ENCODE results near the gene MTCL3.
A peak's percentile ranks its signal among the peaks of the same experiment; 100 is the strongest.

The MTCL3 gene

GRCh38 chr6:127510876-127511275 is 8.3 kb downstream of the MTCL3 start:
- H3K4me3 Mint-ChIP-seq: no peak overlapping the region
- ATAC-seq (replicated peaks; ENCODE audit: extremely low read depth, poor library complexity, severe bottlenecking) (no peak), DNase-seq (ENCODE audit: low spot score in 2 of 2) (no peak)
- H3K36me3 Mint-ChIP-seq (ENCODE audit: insufficient read depth): peaks cover 2% of the 10 kb centered on the region
- no peak overlapping the region for H3K27ac Mint-ChIP-seq (ENCODE audit: low read depth)
- H3K9me3 Mint-ChIP-seq: no peaks in the 10 kb centered on the region
- H3K27me3 Mint-ChIP-seq: no peaks in the 10 kb centered on the region
- H3K4me1 Mint-ChIP-seq: peaks cover 15% of the 10 kb centered on the region

- peaks cover 2% of the 10 kb centered on the region for H3K36me3 Mint-ChIP-seq (ENCODE audit: insufficient read depth)
- no peak for ATAC-seq (replicated peaks; ENCODE audit: extremely low read depth, poor library complexity, severe bottlenecking)
- H3K9me3 Mint-ChIP-seq: no peaks in the 10 kb centered on the region
- H3K27me3 Mint-ChIP-seq: no peaks in the 10 kb centered on the region
- H3K4me3 Mint-ChIP-seq: no peak overlapping the region
- no peak overlapping the region for H3K27ac Mint-ChIP-seq (ENCODE audit: low read depth)
- no peak for DNase-seq (ENCODE audit: low spot score in 2 of 2)
- H3K4me1 Mint-ChIP-seq: no peaks in the 10 kb centered on the region
Observed at GRCh38 chr6:127506894-127507293, 12.2 kb downstream of the MTCL3 start.

GRCh38 chr6:127503022-127503421 is 16.1 kb downstream of the MTCL3 start:
- Mint-ChIP-seq H3K9me3 (no peaks in the 10 kb centered on the region), H3K4me3 (no peak overlapping the region), H3K4me1 (no peaks in the 10 kb centered on the region), H3K27ac (ENCODE audit: low read depth) (no peak overlapping the region), H3K36me3 (ENCODE audit: insufficient read depth) (no peaks in the 10 kb centered on the region), H3K27me3 (no peaks in the 10 kb centered on the region)
- ATAC-seq (replicated peaks; ENCODE audit: extremely low read depth, poor library complexity, severe bottlenecking) (no peak), DNase-seq (ENCODE audit: low spot score in 2 of 2) (no peak)

GRCh38 chr6:127497410-127497809 is 21.7 kb downstream of the MTCL3 start:
- no peaks in the 10 kb centered on the region for H3K4me1 Mint-ChIP-seq
- no peak for DNase-seq (ENCODE audit: low spot score in 2 of 2)
- H3K27me3 Mint-ChIP-seq: no peaks in the 10 kb centered on the region
- no peak overlapping the region for H3K4me3 Mint-ChIP-seq
- H3K27ac Mint-ChIP-seq (ENCODE audit: low read depth): no peak overlapping the region
- no peak for ATAC-seq (replicated peaks; ENCODE audit: extremely low read depth, poor library complexity, severe bottlenecking)
- H3K9me3 Mint-ChIP-seq: no peaks in the 10 kb centered on the region
- no peaks in the 10 kb centered on the region for H3K36me3 Mint-ChIP-seq (ENCODE audit: insufficient read depth)

GRCh38 chr6:127496471-127496870 is 22.7 kb downstream of the MTCL3 start:
- Mint-ChIP-seq H3K27me3 (no peaks in the 10 kb centered on the region), H3K4me1 (no peaks in the 10 kb centered on the region), H3K4me3 (no peak overlapping the region), H3K36me3 (ENCODE audit: insufficient read depth) (no peaks in the 10 kb centered on the region), H3K27ac (ENCODE audit: low read depth) (no peak overlapping the region), H3K9me3 (no peaks in the 10 kb centered on the region)
- ATAC-seq (replicated peaks; ENCODE audit: extremely low read depth, poor library complexity, severe bottlenecking) (no peak), DNase-seq (ENCODE audit: low spot score in 2 of 2) (no peak)

- H3K36me3 Mint-ChIP-seq (ENCODE audit: insufficient read depth): peaks cover 2% of the 10 kb centered on the region
- H3K27ac Mint-ChIP-seq (ENCODE audit: low read depth): no peak overlapping the region
- H3K27me3 Mint-ChIP-seq: no peaks in the 10 kb centered on the region
- no peaks in the 10 kb centered on the region for H3K9me3 Mint-ChIP-seq
- no peak for ATAC-seq (replicated peaks; ENCODE audit: extremely low read depth, poor library complexity, severe bottlenecking)
- no peak for DNase-seq (ENCODE audit: low spot score in 2 of 2)
- no peak overlapping the region for H3K4me3 Mint-ChIP-seq
- no peaks in the 10 kb centered on the region for H3K4me1 Mint-ChIP-seq
Observed at GRCh38 chr6:127494240-127494767, 24.8 kb downstream of the MTCL3 start.

GRCh38 chr6:127489248-127489647 is 29.9 kb downstream of the MTCL3 start:
- no peak for DNase-seq (ENCODE audit: low spot score in 2 of 2)
- Mint-ChIP-seq H3K36me3 (ENCODE audit: insufficient read depth) (peaks cover 2% of the 10 kb centered on the region), H3K4me1 (peaks cover 10% of the 10 kb centered on the region), H3K4me3 (no peak overlapping the region), H3K27me3 (no peaks in the 10 kb centered on the region), H3K9me3 (no peaks in the 10 kb centered on the region), H3K27ac (ENCODE audit: low read depth) (no peak overlapping the region)
- no peak for ATAC-seq (replicated peaks; ENCODE audit: extremely low read depth, poor library complexity, severe bottlenecking)

- Mint-ChIP-seq H3K27me3 (no peaks in the 10 kb centered on the region), H3K9me3 (no peaks in the 10 kb centered on the region), H3K27ac (ENCODE audit: low read depth) (no peak overlapping the region), H3K4me1 (peaks cover 19% of the 10 kb centered on the region), H3K4me3 (no peak overlapping the region), H3K36me3 (ENCODE audit: insufficient read depth) (peaks cover 5% of the 10 kb centered on the region)
- ATAC-seq (replicated peaks; ENCODE audit: extremely low read depth, poor library complexity, severe bottlenecking) (no peak), DNase-seq (ENCODE audit: low spot score in 2 of 2) (no peak)
Observed at GRCh38 chr6:127486934-127487333, 32.2 kb downstream of the MTCL3 start.

- Mint-ChIP-seq H3K36me3 (ENCODE audit: insufficient read depth) (peaks cover 3% of the 10 kb centered on the region), H3K4me3 (peak overlapping the region; percentile 64), H3K27me3 (no peaks in the 10 kb centered on the region), H3K27ac (ENCODE audit: low read depth) (peak overlapping the region; percentile 64), H3K9me3 (no peaks in the 10 kb centered on the region), H3K4me1 (peaks cover 19% of the 10 kb centered on the region)
- DNase-seq (ENCODE audit: low spot score in 2 of 2) (no peak), ATAC-seq (replicated peaks; ENCODE audit: extremely low read depth, poor library complexity, severe bottlenecking) (peak; percentile 81)
Observed at GRCh38 chr6:127484212-127484863, 34.8 kb downstream of the MTCL3 start.

DNA sequence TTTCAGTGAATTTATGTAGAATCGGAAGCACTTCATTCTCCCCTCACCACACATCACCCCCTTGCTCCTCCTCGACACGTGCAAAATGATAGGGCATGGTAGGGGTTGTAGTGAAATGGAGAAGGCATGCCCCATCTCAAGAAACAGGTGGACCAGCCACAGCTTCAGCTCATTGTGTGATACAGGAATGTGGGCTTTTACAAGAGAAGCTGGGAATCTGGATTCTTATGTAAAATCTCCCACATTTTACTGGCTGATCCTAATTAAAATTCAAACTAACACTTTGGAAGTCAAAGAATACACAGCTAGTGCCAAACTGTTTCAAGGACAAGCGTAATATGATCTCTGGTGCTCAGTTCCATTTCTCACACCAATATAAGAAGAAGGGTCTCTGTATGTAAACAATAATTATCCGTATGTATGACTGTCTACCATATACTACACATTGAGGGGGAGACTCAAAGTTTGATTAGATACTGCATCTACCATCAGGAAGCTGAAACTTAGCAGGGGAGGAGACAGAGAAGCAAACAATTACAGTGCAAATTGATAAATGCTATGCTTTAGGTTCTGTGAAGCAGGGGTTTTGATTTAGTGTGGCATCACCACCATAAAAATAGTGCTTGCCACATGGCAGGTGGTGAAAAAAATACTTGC is 35.6 kb downstream of the MTCL3 start:
- H3K4me1 Mint-ChIP-seq: peaks cover 19% of the 10 kb centered on the region
- ATAC-seq (replicated peaks; ENCODE audit: extremely low read depth, poor library complexity, severe bottlenecking) (no peak), DNase-seq (ENCODE audit: low spot score in 2 of 2) (no peak)
- H3K9me3 Mint-ChIP-seq: no peaks in the 10 kb centered on the region
- peaks cover 3% of the 10 kb centered on the region for H3K36me3 Mint-ChIP-seq (ENCODE audit: insufficient read depth)
- no peaks in the 10 kb centered on the region for H3K27me3 Mint-ChIP-seq
- peak overlapping the region; percentile 64 for H3K4me3 Mint-ChIP-seq
- peak overlapping the region; percentile 64 for H3K27ac Mint-ChIP-seq (ENCODE audit: low read depth)

DNA sequence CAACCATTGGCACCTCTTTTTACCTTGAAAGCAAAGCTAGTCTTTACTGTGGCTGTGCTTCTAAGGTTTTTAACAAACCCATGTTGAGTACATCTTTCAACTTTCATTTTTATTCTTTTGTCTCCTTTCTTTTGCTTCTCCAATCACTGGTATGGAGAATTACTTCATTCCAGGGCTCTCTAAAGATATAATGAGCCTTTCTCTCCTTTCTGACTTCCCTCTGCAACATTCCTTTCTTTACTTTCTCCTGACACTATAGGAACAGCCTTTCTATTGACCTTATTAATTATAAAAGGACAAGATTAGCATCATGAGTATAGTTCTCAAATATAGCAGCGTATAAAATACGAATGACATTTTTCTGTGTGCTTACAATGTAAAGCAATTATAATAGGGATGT is 36.8 kb downstream of the MTCL3 start:
- Mint-ChIP-seq H3K36me3 (ENCODE audit: insufficient read depth) (peaks cover 3% of the 10 kb centered on the region), H3K27me3 (no peaks in the 10 kb centered on the region)

DNA sequence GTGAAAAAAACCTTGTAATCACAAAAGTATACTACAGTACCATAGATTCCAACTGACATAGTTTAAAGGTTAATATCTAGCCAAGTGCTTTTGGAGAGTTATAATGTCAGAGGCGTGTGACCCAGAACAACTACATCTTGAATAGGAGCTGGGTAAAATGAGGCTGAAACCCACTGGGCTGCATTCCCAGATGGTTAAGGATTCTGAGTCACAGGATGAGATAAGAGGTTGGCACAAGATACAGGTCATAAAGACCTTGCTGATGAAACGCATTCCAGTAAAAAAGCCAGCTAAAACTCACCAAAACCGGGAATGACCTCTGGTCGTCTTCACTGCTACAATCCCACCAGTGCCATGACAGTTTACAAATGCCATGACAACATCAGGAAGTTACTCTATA is 37.5 kb downstream of the MTCL3 start:
- Mint-ChIP-seq H3K36me3 (ENCODE audit: insufficient read depth) (peaks cover 3% of the 10 kb centered on the region), H3K27me3 (no peaks in the 10 kb centered on the region), H3K4me1 (peaks cover 19% of the 10 kb centered on the region), H3K4me3 (no peak overlapping the region), H3K27ac (ENCODE audit: low read depth) (no peak overlapping the region), H3K9me3 (no peaks in the 10 kb centered on the region)
- ATAC-seq (replicated peaks; ENCODE audit: extremely low read depth, poor library complexity, severe bottlenecking): no peak
- DNase-seq (ENCODE audit: low spot score in 2 of 2): no peak

More for the DNA sequence above, 36.8 kb downstream of the MTCL3 start:
- DNase-seq (ENCODE audit: low spot score in 2 of 2): no peak
- H3K4me3 Mint-ChIP-seq: no peak overlapping the region
- peaks cover 19% of the 10 kb centered on the region for H3K4me1 Mint-ChIP-seq
- ATAC-seq (replicated peaks; ENCODE audit: extremely low read depth, poor library complexity, severe bottlenecking): no peak
- H3K9me3 Mint-ChIP-seq: no peaks in the 10 kb centered on the region
- H3K27ac Mint-ChIP-seq (ENCODE audit: low read depth): no peak overlapping the region

GRCh38 chr6:127481111-127481510 is 38.0 kb downstream of the MTCL3 start:
- no peaks in the 10 kb centered on the region for H3K9me3 Mint-ChIP-seq
- no peak overlapping the region for H3K4me3 Mint-ChIP-seq
- no peaks in the 10 kb centered on the region for H3K27me3 Mint-ChIP-seq
- ATAC-seq (replicated peaks; ENCODE audit: extremely low read depth, poor library complexity, severe bottlenecking): no peak
- H3K4me1 Mint-ChIP-seq: peaks cover 19% of the 10 kb centered on the region
- H3K27ac Mint-ChIP-seq (ENCODE audit: low read depth): no peak overlapping the region
- DNase-seq (ENCODE audit: low spot score in 2 of 2): no peak
- peaks cover 3% of the 10 kb centered on the region for H3K36me3 Mint-ChIP-seq (ENCODE audit: insufficient read depth)
